Fibroblast of mammary gland (primary cell): Measurements from ENCODE around the gene TMEM234.

Experiments
- DNase-seq: peaks from one replicate; pipeline ENCODE4 v3.0.0-alpha.2; 2010; ENCODE audit warnings: low read depth
- H3K4me3 ChIP-seq: 2 replicates; pipeline ENCODE4 v1.5.1; 2011; ENCODE audit warnings: low read depth, mild to moderate bottlenecking, low read length, moderate library complexity; ENCODE audit not compliant: control insufficient read depth
- CTCF ChIP-seq: conservative IDR thresholded peaks from 2 replicates; pipeline ENCODE4 v1.5.1; 2011; ENCODE audit warnings: low read depth, low read length, inconsistent platforms; ENCODE audit not compliant: control insufficient read depth, insufficient read depth

TMEM234 gene

GRCh38 chr1:32178380-32179192 is 43.6 kb downstream of the TMEM234 start:
- H3K4me3 ChIP-seq: peak overlapping the region; percentile 48
- DNase-seq: no peak
- no peak for TF ChIP-seq CTCF

GRCh38 chr1:32172621-32173245 is 49.4 kb downstream of the TMEM234 start:
- H3K4me3 ChIP-seq: no peak overlapping the region
- peak; percentile 22 for DNase-seq
- TF ChIP-seq CTCF: no peak

- no peak for TF ChIP-seq CTCF
- DNase-seq: no peak
- no peak overlapping the region for H3K4me3 ChIP-seq
These were observed 51.2 kb downstream of the TMEM234 start for GRCh38 chr1:32170991-32171390.
